ENCODE measurements around the gene OR5B12.
"Not testable (repeated sequence)": the region's sequence is repeated elsewhere in the genome, so short reads cannot be mapped to it uniquely, and the experiment has no call there.

The OR5B12 gene

DNA sequence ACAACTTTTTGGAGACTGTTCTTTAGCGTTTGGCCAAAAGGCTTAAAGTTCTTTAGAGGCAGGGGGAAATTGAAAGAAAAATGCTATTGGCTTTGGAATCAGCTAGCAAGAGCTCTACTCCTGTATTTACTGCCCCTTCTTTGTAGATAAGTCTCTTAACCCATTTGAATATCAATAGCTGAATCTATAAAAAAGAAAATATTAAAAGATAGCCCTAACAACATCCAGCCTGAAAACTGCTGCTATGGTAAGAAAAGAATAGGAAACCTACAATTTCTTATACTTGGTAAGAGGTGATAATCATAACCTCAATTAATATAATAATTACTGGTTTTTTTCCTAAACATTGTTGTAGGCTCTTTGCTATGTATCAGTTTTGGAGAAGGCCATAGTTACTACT is at the start of gene OR5B12:
Gene OR5B12 (minus strand): TSS at position 101 of the 400 bp plus-strand sequence. CDS start 2,085 bp downstream, outside the sequence.
- no peak for DNase-seq (ENCODE audit: low read depth in 2 of 3, low spot score in 2 of 3)

DNA sequence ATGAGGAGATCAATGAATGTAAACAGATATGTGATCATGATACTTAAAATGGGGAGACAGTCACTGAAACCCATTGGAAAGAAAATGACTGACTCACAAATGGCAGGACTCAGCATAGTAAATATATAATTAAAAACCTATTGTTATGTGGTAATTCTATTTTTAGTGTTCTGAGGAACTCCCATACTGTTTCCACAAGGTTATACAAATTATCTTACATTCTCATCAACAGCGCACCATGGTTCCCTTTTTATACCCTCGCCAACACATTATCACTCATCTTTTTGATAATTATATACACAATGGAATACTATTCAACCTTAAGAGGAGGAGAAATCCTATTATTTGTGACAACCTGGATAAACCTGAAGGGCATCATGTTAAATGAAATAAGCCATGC is 48.8 kb upstream of the OR5B12 start:
- no peak for DNase-seq (ENCODE audit: low read depth in 2 of 3, low spot score in 2 of 3)

DNA sequence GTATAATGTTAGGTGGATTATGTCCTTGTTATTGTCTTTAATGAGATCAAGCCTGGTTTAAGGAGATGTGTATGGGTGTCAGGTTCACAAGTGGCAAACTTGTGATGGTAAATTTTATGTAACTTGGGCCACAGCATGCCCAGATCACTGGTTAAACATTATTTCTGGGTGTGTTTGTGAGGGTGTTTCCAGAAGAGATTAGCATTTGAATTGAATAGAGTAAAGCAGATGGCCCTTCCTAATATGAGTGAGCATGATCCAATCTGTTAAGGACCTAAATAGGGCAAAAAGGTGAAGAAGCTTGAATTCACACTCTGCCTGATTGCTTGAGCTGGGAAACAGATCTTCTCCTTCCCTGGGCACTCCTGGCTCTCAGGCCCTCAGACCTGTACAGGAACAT is 45.1 kb upstream of the OR5B12 start:
- no peak for DNase-seq (ENCODE audit: low read depth in 2 of 3, low spot score in 2 of 3)

DNA sequence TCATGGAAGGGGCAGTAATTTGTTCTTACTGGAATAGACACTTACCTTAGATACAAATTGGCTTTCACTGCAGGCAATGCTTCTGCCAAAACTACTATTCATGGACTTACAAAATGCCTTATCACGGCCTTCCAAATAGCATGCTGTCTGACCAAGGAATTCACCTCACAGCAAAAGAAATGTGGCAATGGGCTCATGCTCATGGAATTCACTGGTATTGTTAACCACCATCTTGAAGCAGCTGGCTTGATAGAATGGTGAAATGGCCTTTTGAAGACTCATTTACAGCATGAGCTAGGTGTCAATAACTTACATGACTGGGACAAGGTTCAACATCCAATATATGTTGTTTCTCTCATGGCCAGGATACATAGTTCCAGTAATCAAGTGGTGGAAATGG is 43.9 kb upstream of the OR5B12 start:
- no peak for DNase-seq (ENCODE audit: low read depth in 2 of 3, low spot score in 2 of 3)

DNA sequence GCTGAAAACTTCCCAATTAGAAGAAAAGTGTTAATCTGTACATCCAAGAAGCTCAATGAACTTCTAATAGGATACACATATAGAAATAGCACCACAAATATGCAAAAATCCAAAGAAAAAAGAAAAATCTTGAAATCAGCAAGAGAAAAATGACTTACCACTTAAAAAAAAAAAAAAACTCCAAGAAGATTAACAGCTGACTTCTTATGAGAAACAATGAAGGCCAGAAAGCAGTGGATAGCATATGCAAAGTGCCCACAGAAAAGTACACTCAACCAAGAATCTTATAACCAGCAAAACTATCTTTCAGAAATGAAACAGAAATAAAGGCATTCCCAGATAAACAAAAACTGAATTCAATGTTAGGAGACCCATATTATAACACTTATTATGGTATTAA is 29.9 kb upstream of the OR5B12 start:
- no peak for DNase-seq (ENCODE audit: low read depth in 2 of 3, low spot score in 2 of 3)

DNA sequence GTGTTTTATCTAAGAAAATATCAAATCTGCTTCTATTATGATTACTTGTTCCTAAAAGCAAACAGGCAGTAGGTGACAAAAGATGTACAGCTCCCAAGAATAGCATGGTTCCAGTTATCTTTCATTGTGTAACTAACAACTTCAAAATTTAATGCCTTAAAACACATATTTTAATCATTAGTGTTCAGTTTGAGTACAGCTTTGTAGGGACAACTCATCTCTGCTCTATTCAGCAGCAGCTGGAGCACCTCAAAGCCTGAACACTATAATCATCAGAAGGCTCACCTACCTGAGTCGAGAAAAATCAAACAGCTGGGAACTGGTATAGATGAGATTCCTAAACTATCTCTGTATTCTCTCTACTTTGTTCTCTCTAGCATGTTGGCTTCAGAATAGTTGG is 24.3 kb upstream of the OR5B12 start:
- no peak for DNase-seq (ENCODE audit: low read depth in 2 of 3, low spot score in 2 of 3)

DNA sequence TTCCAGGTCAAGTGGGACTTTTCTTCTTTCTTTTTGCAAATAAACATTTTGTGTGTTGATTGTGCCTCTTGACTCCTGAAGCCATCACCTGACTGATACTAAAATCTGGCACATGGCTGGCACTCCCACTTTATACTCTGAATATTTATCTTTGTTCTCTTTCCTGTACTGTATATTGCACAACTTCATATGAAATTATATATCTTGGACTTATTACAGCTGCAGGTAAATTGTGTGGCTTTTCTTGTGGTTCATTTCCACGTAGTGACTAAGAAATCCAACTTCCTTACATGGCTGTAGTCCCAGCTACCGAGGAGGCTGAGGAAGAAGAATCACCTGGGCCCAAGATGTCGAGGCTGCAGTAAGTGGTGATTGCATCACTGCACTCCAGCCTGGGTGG is 23.7 kb upstream of the OR5B12 start:
- DNase-seq (ENCODE audit: low read depth in 2 of 3, low spot score in 2 of 3) = no peak

DNA sequence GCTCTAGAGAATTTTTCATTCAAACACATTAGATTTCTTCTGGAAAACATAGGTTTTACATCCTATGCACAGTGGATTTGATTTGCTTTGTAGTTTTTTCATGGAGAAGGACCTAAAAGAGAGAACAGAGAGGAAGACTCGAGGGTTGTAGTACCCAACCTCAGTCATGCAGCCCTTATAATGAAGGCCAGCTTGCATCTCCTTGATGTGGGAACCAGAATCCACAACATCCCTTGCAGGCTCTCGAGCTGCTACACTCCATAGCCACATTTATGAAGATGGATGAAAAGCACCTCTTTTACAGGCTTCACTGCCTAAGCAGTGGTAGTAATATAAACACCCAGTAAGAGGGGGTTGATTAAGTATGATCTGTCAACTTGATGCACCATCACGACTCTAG is 9.5 kb upstream of the OR5B12 start:
- DNase-seq (ENCODE audit: low read depth in 2 of 3, low spot score in 2 of 3) = no peak

DNA sequence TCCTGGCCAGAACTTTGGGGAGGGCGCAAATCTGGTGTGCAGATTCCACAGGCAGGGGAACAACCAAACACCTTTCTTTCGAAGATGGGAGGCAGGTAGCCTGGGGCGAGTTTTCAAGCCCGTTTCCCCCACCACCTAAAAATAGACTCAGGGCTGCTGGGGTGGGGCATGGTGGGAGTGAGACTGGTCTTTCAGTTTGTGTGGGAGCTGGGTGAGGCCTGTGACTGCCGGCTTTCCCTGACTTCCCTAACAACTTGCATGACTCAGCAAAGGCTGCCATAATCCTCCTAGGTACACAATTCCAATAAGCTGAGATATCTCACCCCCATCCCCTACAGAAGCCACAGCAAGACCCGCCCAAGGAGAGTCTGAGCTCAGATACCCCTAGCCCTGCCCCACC is 4.3 kb upstream of the OR5B12 start:
- DNase-seq (ENCODE audit: low read depth in 2 of 3, low spot score in 2 of 3) = no peak

DNA sequence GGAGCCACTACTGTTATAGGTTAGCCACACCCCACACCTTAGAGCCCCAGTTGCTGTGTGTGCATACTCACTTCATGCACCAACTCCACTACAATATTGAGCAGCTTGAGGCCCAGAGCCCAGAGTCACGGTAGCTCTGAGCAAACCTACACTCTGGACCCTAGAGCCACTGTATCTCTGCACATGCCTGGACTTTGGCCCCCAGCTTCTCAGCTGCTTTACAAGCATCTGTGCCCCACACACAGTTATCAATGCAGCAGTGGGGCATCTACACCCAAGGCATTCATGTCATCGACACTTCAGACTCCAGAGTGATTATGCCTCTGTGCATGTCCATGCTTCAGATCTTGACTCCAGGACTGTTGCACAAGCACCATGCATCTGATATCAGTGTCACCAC is 2.3 kb upstream of the OR5B12 start:
- no peak for DNase-seq (ENCODE audit: low read depth in 2 of 3, low spot score in 2 of 3)

DNA sequence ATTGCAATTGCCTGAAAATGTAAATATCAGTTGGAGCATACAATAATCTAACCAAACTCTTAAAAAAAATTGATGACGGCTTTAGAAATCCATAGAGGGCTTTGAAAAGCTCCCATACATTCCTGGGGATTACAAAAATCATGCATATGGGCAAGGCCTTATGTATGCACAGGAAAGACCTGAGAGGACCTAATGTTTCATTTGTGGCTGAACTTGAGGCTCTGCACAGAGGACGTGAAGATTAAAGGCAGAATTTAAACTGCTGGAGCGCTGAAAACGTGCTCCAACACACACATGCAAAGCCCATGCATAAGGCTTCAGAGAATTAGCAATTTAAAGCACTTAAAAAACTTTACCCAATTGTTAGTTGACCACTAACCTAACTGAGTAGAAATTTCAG is 3.5 kb downstream of the OR5B12 start:
- DNase-seq (ENCODE audit: low read depth in 2 of 3, low spot score in 2 of 3) = no peak

DNA sequence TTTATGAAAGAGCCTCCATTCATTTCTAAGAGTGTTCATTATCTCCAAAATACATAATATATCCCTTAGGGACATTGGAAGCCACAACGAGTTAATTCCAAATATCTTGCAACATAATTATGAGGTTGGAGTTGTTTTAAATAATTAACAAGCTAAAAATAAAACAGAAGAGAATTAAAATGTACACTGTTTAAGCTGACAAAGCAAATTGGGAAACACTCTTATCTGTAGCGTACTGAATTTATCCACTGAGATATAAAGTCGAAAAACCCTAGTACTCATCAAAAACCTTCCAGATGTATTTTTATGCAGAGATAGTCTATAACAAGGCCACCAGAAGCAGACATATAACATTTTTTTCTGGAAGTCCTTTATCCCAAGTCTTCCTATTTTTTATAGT is 7.8 kb downstream of the OR5B12 start:
- DNase-seq (ENCODE audit: low read depth in 2 of 3, low spot score in 2 of 3) = no peak

DNA sequence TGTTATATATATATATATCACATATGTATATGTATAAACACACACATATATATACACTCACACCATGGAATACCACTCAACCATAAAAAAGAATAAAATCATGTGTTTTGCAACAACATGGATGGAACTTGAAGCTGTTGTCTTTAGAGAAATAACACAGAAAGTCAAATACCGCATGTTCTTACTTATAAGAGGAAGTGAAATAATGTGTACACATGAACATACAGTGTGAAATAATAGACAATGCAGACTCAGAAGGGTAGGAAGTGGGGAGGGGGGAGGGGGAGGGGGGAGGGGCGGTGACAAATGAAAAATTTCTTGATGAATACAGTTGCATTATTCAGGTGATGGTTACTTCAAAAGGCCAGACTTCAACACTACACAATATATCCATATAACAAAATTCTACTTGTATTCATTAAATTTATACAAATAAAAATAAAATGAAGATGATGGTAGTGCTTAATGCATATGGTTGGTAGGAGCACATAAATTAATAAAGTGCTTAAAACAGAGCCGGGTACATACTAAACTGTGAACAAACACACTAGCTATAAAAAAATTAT is 8.3 kb downstream of the OR5B12 start:
- DNase-seq (ENCODE audit: low read depth in 2 of 3, low spot score in 2 of 3) = no peak

DNA sequence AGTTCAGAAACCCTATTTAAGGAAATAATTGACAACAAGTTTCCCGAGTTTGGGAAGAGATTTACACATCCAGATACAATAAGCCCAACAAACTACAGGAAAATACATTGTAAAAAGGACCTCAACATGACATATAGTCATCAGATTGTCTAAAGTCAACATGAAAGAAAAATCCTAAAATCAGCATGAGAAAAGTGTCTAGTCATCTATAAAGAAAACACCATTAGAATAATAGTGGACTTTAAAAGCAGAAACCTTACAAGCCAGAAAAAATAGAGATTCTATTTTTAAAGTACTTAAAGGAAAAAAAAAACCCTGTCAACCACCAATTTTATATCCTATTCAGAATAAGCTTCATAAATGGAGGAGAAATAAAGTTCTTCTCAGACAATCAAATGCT is 12.8 kb downstream of the OR5B12 start:
- DNase-seq (ENCODE audit: low read depth in 2 of 3, low spot score in 2 of 3) = no peak

DNA sequence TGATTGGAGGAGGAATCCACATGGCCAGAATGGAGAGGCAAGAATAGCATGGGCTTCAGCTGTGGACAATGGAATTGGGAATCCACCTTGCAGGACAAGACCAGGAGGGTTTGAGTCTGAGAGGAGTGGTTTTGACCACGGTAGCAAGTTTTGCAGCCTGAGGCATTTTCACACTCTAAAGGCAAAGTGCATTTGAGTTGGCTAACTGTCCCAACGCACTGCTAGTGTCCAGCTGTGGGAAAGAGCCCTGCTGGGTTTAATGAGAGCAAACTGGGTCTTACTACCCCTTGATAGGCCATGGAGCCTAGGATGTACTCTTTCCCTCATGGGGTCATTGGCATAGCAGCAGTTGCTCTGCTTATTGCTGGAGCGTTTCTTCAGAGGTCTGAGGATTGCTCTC is 14.0 kb downstream of the OR5B12 start, which contains the start of gene OR5B2:
Gene OR5B2 (minus strand): TSS at position 101 of the 400 bp plus-strand sequence. CDS start 4,860 bp downstream, outside the sequence.
- no peak for DNase-seq (ENCODE audit: low read depth in 2 of 3, low spot score in 2 of 3)

DNA sequence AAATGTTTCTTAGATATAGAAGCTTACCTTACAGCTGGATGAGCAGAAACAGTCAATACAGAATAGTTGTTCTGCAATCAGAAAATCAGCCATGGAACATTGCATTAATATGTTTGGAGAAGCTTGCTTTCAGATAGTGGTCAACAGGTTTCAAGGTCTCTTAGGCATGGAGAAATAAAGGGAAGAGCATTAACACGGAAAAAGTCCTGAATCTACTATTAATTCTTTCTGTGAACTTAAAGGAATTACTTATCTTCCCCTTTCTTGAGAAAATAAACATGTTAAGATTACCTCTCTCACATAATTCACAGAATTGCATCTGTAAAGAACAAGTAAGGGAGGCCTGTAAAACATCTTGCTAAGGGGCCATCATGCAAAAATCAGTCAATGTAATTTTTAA is 35.3 kb downstream of the OR5B12 start, which contains the start of gene OR5B3:
Gene OR5B3 (minus strand): TSS at position 101 of the 400 bp plus-strand sequence. CDS start 3,465 bp downstream, outside the sequence.
- no peak for DNase-seq (ENCODE audit: low read depth in 2 of 3, low spot score in 2 of 3)

DNA sequence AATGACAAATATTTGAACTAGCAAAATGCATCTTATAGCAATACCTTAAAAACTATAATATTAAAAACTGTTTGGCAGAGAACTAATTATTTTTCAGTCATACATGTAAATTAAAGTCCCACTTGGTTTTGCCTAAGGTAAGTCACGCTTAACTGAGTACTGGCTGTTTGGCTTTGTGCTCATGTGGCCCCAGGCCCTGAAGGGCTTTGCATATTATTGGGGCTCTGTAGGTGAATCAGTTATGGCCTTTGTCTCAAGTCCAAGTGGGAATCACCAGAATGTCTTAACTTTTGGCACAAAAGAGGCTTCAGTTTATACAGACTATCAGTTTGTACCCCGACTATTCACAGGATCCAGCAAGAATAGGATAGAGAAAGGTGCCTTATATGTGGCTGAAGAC is 42.4 kb downstream of the OR5B12 start:
- not testable (repeated sequence) for DNase-seq (ENCODE audit: low read depth in 2 of 3, low spot score in 2 of 3)

DNA sequence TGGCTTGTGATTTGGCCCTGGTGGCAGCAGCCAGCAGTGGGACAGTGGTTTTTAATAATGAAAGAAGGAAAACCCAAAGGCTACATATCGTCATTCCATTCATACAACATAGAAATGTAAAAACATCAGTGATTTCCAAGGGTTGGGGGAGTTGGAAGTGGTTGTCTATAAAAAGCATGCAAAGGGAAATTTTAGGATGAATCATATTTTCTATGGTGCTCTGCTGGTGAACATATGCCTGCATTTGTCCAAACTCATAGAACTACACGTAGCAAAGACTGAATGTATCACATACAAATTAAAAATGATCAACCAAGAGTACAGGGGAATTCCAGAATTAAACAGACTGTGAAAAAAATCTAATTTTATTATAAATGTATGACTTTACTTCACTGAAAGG is 46.5 kb downstream of the OR5B12 start:
- no peak for DNase-seq (ENCODE audit: low read depth in 2 of 3, low spot score in 2 of 3)

DNA sequence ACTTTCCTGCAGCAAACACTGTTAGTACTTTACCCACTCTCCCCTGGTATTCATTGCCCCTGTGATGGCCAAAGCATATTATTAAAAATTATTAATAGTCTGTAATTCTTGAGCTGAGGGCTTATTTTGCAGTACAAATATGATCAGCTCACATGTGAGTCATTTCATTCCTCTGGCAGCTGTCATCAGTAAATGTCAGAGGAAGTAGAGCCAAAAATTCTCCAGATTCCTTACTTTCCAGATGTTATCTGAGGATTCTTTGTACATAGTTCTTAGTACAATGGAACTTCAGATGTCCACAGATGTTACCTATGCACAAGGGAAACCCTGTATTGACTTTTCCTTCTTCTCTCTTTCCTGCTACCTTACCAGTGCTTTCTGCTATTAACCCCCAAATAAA is 47.8 kb downstream of the OR5B12 start:
- no peak for DNase-seq (ENCODE audit: low read depth in 2 of 3, low spot score in 2 of 3)

DNA sequence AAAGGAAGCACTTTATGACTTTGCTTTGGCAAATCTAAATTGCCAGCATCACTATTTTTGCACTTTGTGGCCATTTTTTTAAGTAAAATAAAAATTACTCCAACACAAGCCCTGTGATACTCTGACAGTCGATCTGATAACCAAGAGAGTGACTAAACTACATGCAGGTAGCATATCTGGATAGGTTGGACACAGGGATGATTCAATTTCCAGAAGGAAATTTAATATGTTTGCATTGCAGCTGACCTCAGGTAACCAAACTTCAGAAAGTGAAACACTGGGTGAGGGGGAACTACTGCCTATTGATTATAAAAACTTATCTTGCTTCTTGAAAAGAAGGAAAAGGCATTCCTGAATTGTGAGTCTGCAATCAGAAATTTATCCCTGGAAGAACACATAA is 49.3 kb downstream of the OR5B12 start:
- no peak for DNase-seq (ENCODE audit: low read depth in 2 of 3, low spot score in 2 of 3)

DNA sequence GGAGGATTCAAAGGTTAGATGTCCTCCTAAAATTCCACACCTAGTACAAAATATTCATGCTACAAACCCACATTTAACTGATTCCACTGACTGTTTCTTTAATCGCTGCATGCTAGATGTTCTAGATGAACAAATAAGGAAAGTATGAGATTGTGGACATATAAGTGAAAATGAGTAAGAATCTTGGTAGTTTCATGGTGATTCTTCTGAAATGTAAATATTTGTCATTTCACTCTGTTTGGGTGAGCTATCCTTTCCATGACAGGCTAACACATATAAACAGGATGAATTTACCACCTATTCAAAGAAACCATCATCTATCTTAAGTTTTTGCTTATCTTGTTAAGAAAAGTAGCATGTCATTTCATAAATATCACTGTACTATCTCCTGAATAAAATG is 50.2 kb downstream of the OR5B12 start:
- DNase-seq (ENCODE audit: low read depth in 2 of 3, low spot score in 2 of 3) = no peak

DNA sequence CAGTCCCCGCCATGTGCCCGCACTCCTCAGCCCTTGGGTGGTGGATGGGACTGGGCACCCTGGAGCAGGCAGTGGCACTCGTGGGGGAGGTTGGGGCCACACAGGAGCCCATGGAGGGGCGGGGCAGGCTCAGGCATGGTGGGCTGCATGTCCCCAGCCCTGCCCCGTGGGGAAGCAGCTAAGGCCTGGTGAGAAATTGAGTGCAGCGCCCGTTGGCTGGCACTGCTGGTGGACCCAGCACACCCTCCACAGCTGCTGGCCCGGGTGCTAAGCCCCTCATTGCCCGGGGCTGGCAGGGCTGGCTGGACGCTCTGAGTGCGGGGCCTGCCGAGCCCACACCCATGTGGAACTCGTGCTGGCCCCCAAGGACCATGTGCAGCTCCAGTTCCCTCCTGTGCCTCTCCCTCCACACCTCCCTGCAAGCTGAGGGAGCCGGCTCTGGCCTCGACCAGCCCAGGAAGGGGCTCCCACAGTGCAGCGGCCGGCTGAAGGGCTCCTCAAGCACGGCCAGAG is 51.4 kb downstream of the OR5B12 start:
- DNase-seq (ENCODE audit: low read depth in 2 of 3, low spot score in 2 of 3) = no peak

All from activated CD8-positive, alpha-beta memory T cell treated with anti-CD3 and anti-CD28 coated beads for 48 hours (primary cell).